Fibroblast of skin of scalp (primary cell): ENCODE measurements around the gene NCBP3.
"Not testable (repeated sequence)": the region's sequence is repeated elsewhere in the genome, so short reads cannot be mapped to it uniquely, and the experiment has no call there.

Source experiments
- DNase-seq: peaks from one replicate; pipeline ENCODE4 v3.0.0-alpha.2; 2013

Gene NCBP3

DNA sequence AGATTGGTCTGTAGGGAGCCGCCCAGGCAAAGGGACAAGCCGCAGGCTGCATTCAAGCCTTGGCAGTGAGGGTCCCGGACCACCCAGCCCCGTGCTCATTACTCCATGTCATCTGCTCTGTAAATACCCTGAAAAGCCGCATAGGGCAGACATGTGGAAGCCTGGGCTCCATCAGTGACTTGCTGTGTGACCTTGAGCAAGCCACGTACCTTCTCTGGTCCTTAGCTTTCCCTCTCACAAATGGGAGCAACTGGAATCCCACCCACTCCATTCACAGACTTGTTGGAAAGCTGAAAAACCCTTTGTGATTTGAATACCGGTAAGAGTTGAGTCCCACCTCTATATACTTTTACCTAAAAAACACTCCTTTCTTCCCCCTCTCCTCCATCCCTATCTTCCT is 34.9 kb upstream of the NCBP3 start:
- no peak for DNase-seq

DNA sequence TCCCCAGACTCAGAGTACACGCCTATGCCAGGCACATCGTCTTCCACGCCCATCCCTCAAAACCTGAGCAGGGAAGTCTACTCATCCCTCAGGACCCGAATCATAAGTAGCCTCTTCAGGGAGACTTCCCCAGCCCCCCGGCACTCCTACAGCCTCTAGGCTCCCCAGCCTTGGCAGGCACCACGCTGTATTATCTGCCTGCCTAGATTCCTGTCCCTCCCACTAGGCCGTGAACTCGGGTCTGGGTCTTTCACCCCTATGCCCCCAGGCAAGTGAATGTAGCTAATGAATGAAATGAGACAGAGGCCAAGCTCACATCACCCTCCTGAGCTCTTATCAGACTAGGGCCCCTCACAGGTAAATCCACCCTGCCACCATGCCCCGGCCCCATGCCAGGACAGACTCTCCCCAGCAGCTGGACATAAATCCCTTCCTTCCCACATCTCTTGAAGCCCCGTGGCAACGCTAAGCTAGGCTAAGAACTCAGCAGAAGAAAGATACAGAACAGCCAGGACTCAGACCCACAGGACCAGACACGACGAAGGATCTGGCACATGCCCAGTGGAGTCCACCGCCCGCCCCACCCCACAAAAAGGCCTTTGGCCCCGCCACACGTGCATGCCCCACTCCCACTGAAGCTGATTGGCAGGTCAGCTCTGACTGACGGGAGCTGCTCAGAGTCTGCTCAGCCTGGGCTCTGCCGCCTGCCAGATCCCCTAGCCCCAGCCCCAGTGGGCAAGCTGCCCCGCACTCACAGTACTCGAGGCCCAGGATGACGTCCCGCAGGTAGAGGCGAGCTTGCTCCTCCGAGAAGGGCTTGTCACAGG is 33.8 kb upstream of the NCBP3 start:
- DNase-seq, result no peak

- peak; percentile 85 for DNase-seq
Observed at GRCh38 chr17:3879186-3879585, 33.1 kb upstream of the NCBP3 start.

- DNase-seq, result no peak
Observed at GRCh38 chr17:3877220-3877619, 31.2 kb upstream of the NCBP3 start.

GRCh38 chr17:3875317-3875716 is 29.3 kb upstream of the NCBP3 start:
- no peak for DNase-seq

- DNase-seq, result no peak
Observed at GRCh38 chr17:3873862-3874261, 27.8 kb upstream of the NCBP3 start.

DNA sequence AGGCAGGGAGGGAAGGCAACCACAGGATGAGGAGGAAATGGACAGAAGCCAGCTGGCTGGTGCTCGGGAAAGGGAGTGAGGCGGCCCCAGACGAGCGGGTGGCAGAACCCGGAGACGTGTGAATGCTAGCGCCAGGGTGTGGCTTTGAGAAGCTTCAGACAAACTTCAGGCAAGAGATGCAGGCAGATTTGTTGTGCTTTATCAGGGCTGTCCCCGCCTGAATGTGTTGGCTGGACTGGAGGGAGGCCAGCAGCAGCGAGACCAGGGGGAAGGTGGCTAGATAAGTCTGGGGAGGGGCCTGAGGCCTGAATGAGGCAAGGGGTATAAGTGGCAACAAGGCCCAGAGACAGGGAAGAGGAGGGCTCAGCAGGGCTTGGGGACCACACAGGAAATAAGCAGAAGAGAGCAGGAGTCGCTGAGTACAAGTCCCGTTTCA is 24.8 kb upstream of the NCBP3 start:
- peak; percentile 50 for DNase-seq

GRCh38 chr17:3867606-3868005 is 21.6 kb upstream of the NCBP3 start:
- DNase-seq, result no peak

GRCh38 chr17:3867106-3867505 is 21.1 kb upstream of the NCBP3 start:
- DNase-seq, result no peak

- no peak for DNase-seq
Observed at GRCh38 chr17:3866276-3866675, 20.2 kb upstream of the NCBP3 start.

- DNase-seq, result no peak
Observed at GRCh38 chr17:3865176-3865575, 19.1 kb upstream of the NCBP3 start.

- DNase-seq, result no peak
Observed at GRCh38 chr17:3864534-3864933, 18.5 kb upstream of the NCBP3 start.

- DNase-seq, result no peak
Observed at GRCh38 chr17:3861761-3862681, 16.0 kb upstream of the NCBP3 start.

DNA sequence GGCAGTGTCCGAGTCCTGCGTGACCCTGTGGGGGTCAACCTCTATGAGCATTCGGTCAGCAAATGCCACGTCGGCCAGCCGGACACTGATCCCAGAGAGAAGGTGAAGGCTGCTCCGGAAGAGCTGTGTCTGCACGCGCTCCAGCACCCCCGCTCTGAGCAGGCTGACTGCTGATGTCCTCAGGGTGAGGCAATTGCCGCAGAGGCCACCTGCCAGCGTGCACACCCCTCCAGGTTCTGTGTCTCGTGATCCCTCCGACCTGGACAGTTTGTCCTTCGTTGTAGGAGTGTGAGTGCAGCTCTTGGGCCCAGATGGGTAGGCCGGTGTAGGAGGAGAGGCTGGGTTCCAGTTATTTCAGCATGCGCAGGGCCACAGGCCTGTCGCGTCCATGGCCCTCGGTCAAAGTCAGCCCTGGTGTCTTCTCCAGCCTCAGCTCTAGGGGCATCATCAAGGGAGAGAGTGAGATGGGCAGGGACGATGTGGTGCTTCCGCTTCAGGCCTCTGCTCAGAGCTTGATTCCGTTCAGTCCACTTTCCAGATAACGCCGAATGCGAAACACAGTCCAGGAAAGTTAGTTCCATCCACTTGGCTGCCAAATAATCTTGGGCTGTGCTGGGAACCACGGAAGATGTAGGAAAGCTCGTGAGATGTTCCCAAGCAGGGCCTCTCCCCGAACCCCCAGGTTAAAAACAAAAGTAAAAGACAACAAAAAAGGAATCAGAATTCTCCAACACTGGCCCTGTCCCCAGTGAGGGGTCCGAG is 15.1 kb upstream of the NCBP3 start:
- no peak for DNase-seq

GRCh38 chr17:3859940-3860339 is 13.9 kb upstream of the NCBP3 start:
- DNase-seq, result no peak

GRCh38 chr17:3857261-3858105 is 11.4 kb upstream of the NCBP3 start:
- DNase-seq, result no peak

DNA sequence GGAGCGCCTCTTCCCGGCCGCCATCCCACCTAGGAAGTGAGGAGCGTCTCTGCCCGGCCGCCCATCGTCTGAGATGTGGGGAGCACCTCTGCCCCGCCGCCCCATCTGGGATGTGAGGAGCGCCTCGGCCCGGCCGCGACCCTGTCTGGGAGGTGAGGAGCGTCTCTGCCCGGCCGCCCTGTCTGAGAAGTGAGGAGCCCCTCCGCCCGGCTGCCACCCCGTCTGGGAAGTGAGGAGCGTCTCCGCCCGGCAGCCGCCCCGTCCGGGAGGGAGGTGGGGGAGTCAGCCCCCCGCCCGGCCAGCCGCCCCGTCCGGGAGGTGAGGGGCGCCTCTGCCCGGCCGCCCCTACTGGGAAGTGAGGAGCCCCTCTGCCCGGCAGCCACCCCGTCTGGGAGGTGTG is 8.2 kb upstream of the NCBP3 start:
- DNase-seq, result not testable (repeated sequence)

- DNase-seq, result peak; percentile 2
Observed at GRCh38 chr17:3852561-3852960, 6.5 kb upstream of the NCBP3 start.

DNA sequence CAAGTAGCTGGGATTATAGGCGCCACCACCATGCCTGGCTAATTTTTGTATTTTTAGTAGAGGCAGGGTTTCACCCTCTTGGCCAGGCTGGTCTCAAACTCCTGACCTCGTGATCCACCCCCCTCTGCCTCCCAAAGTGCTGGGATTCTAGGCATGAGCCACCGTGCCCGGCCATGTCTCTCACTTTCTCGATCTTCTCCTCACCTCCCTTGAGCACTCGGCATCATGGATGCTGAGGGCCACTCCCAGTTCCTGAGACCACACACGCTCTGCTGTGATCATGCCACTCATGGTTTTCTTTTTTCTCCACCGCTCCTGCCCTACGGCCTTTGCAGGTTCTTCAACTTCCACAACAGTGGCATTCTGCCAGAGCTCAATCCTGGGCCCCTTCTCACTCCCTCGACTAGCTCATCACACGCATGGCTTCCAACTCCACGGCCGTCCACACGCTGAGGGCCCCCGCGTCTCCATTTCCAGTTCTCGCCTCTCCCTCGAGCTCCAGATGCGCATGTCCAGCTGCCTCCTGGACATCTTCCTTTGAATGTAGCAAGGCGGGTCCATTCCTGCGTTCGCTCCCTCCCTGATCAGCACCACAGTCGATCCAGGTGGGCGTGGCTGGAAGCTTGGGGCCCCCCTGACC is 5.5 kb upstream of the NCBP3 start:
- DNase-seq, result no peak

GRCh38 chr17:3848229-3848835 is 2.3 kb upstream of the NCBP3 start:
- no peak for DNase-seq

DNA sequence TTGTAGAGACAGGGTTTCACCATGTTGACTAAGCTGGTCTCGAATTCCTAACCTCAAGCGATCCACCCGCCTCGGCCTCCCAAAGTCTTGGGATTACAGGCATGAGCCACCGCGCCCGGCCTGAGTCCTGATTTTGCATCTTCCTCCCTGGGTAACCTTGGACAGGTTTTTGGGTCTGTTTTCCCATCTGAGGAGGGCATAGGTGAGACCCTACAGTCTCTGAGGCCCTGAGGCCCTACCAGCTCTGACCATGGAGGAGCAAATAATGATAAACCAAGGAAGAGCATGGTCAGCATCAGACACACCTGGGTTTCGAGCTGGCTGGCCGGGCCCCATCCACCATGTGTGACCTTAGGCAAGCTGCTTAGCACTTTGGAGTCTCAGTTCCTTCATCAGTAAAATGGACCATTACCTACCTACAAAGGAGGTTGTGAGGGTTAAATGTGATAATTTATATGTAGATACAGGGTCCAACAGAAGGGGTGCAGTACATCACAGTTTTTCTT is 1.2 kb upstream of the NCBP3 start:
- no peak for DNase-seq
